NOMO-1 treated with dmso at 0.1 percent for 144 hours (cell line): Measurements from ENCODE around the gene ABCD4.
"Not testable (repeated sequence)": the region's sequence is repeated elsewhere in the genome, so short reads cannot be mapped to it uniquely, and the experiment has no call there.

Experiments used
- DNase-seq: peaks from one replicate; lab custom pipeline; 2025; ENCODE audit not compliant: unreplicated experiment; lab: John Stamatoyannopoulos, UW

ABCD4 gene

DNA sequence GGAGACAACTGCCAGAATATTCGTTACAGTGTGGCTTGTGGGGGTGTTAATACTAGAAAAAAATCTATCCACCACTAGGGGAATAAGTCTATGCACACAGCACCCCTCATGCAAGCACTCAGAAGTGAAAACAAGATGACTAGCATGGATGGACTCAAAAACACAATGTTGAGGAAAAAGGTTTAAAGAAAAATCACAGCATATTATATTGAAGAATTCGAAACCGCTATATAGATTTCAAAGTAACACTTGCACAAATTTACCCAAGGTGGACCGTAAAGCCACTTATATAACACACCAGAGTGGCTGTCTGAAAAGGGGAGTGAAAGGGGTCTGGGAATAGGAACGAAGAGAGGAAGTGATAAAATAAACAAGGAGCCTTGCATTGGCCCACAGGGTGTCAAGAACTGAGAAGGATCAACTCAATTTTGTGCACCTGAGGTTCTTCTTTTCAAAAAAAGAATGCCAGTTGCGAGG is 544 bp downstream of the ABCD4 start:
- peak; percentile 49 for DNase-seq

DNA sequence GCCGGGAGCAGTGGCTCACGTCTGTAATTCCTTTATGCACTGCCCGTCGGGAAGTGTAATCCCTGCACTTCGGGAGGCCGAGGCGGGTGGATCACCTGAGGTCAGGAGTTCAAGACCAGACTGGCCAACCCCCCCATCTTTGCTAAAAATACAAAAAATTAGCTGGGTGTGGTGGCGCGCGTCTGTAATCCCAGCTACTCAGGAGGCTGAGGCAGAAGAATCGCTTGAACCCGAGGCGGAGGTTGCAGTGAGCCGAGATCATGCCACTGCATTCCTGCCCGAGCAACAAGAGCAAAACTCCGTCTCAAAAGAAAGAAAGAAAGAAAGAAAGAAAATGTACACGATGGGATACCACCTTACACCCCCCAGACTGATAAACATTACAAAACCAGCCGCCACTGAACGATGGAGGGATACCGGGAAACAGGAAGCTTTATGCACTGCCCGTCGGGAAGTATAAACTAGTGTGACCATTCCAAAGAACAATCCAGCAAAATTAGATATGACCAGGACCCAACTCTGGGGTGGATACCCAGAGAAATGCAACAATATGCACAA is 1.1 kb downstream of the ABCD4 start:
- no peak for DNase-seq

GRCh38 chr14:74299061-74299545 is 3.6 kb downstream of the ABCD4 start:
- no peak for DNase-seq

GRCh38 chr14:74297986-74298385 is 4.7 kb downstream of the ABCD4 start:
- no peak for DNase-seq

DNA sequence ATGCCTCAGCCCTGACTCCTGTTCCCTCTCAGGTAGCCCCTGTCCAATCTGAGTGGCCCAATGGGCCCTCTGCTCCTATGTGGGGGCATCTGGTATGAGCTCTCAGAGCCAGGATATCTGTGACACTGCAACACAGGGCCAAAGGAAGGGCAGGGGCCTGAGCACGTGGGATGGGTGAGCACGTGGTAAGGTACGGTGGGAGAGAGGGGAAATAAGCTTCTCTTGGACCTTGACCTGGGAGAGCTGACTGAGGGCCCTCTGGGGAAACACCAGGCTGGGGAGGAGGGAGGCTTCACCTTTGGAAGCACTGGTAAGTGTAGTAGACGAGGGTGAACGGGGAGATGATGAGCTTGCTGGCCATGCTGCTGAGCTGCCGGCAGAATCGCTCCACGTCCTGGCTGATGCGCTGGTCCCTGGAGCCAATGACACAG is 6.7 kb downstream of the ABCD4 start:
- no peak for DNase-seq

DNA sequence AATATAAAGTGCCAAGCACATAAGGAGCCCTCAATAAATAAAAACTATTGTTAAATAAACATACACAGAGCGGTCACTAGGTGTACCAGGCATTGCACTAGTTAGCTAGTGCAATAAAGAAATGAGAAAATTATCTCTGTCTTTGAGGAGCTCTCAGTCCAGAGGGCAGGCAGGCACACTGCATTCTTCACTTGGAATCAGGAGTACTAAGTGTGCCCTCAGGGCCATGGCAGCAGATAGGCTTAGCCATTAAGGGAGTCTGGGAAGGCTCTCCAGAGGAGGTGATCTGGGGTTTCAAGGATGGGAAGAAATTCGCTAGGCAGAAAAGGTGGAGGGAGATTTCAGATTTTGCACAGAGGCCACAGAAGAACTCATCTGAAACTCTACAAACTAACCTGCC is 9.1 kb downstream of the ABCD4 start:
- no peak for DNase-seq

DNA sequence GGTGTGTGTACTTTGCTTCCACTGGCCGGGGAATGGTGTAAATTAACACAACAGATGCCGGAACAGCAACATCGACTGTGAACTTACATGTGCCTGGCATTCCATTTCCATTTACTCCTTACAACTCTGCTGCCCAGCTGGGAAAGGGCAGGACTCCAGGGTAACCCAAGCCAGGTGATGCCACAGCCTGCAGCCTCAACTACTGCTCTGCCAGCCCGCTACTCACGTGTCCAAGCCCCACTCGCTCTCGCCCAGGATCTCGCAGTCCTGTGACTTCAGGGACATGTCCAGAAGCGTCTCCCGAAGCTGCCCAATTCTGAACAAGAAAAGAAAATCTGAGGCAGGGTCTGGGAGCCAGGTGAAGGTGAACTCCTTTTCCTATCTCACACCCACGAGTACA is 10.7 kb downstream of the ABCD4 start:
- no peak for DNase-seq

DNA sequence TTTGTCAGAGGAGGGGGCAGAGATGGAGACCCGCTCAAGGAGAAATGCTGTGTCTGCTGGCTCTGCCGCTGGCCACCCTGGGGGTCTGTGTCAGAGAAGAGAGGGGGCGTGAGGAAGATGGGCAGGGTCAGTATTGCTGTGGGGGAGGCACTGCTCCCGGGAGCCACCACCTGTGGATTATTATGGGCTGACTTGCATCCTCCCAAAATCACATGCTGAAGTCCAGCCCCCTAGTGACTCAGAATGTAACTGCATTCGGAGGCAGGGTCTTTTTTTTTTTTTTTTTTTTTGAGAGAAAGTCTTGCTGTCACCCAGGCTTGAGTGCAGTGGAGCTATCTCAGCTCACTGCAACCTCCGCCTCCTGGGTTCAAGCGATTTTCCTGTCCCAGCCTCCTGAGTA is 12.3 kb downstream of the ABCD4 start:
- no peak for DNase-seq

DNA sequence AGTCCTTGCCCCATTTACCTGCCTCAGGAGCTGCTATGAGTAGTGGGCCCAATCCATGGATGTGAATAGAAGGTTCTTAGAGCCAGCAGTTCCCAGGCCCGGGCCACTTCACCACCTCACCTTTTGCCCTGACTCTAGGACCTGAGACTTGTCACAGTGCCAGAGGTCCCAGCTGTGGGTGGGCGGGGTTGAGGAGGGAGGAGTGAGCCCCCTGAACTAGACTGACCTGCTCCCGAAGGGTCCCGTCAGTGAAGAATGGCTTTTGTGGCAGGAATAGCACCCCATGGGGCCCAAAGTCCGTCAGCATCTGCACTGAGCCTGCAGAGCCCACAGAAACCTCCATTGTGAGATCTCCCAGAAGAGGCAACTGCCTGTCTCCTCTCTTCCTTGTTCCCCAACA is 12.9 kb downstream of the ABCD4 start:
- no peak for DNase-seq

DNA sequence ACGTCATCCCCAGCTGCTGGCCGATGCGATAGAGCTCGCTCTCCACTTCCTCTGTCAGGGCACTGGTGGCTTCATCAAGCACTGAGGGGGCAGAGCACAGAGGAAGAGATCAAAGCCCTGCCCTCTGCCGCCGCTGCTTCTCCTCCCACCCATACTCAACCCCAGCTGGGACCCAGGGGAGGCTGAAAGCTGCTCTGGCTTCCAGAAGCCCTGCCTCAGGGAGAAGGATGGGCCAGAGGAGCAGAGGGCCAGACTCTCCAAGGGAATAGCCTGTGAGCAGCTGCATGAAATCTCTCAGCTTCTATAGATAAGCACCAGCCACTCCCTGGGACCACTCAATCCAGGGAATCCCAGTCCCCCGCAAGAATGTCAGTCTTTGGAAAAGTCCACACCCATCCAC is 16.0 kb downstream of the ABCD4 start:
- DNase-seq: no peak

DNA sequence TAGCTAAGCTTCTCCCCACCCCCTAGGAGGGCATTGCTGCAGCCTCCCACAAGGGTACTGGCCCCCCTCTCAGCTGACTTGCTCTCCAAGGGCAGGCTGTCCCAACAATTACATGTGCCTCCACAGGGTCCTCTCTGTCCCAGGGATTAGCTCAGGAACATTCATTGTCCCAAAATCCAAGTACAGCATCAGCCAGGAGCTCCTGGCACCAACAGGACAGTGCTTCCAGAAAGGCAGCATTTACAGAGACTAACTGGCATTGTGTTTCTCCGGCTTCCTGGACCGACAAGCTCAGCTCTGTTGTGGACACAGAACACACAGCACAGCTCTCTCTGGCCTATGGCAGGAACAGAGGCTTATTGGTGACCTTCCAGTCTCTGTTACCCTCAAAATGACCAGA is 21.7 kb downstream of the ABCD4 start:
- DNase-seq: no peak

DNA sequence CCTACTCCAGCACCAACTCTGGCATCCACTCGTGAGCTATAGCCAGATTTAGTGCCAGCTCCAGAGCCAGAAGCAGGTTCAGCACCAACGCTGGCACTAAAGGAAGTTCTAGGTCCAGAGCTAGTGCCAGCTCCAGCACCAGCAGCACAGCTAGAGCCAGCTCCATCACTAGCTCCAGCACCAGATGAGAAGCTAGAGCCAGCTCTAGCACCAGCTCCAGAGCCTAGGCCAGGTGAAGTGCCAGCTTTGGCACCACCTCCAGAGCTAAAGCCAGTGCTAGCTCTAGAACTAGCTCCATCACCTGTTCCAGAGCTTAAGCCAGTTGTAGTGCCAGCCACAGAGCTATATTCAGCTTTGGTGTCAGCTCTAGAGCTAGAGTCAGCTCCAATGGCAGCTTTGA is 24.7 kb downstream of the ABCD4 start:
- no peak for DNase-seq

DNA sequence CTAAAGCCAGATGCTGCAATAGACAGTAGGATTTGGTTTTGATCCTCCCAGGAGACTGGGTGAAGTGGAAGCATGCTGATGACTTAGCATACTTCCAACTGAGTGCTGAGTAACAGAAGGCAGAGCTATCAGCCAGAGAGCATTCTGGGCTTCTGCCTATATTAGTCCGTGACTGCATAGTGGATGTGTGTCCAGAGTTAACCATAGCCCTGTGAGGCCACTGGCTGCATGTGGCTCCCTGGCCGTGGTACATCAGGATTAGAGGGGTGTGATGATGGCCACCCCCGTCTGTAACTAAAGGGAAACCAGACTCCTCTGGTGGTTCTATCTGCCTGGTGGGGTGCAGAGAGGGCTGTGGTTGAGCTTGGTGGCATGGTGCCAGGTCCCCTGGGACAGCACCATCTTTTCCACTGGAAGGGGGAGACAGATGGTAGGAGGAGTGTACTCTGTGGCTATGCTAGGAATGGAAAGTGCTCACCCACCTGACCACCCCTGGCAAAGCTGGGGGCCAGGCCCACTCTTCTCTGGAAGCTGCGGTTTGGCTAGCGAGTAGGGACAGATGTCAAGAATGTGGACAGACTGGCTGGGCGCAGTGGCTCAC is 27.4 kb downstream of the ABCD4 start:
- DNase-seq: no peak

- no peak for DNase-seq
Measured at GRCh38 chr14:74271365-74271764, 31.4 kb downstream of the ABCD4 start.

GRCh38 chr14:74270382-74271177 is 32.2 kb downstream of the ABCD4 start:
- DNase-seq: not testable (repeated sequence)

DNA sequence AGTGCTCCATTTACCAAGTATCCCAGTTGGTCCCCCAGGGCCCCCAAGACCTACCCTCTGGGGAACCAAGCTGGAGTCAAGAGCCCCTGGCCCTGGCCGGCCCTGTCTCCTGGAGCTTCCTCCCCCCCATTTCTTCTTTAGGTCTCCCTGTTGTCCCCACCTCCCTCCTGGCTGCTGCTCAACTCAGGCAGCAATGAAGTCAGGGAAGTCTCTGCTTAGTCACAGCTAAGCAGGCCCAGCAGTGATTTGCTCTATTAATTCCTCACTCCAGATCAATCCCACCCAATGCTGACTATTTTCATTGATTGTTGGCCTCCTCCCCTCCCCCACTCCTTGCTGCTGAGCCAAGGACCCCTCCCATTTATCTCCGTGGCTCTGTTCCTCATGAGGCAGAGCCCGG is 35.1 kb downstream of the ABCD4 start:
- no peak for DNase-seq

DNA sequence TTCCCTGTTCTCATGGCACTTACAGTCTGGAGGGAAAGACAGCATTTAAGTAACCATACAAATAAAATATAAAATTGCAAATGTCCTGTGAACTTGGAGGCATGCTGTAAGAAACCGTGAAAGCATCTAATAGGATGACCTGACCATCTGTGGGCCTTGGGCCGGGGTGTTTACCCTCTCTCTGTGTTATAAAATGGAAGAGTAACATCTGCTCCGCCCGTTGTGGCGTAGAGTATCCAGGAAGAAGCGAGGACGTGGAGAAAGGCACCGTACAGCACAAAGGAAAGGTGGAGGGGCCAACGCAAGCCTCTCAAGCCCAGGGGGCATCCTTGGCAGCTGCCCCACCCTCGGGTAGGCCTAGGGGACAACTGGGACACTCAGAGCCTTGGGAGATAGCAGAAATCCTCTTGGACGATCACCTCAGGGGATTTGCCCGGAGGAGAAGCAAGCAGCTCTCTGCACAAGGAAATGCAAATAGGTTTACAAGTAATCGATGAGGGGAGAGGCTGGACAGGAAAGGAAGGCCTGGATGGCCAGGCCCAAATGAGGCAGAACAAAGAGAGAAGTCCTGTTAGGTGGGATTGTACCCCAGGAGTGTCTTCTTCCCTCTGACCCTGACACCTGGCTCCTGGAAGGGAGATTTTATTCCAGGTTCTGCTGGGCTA is 37.3 kb downstream of the ABCD4 start:
- DNase-seq: no peak

DNA sequence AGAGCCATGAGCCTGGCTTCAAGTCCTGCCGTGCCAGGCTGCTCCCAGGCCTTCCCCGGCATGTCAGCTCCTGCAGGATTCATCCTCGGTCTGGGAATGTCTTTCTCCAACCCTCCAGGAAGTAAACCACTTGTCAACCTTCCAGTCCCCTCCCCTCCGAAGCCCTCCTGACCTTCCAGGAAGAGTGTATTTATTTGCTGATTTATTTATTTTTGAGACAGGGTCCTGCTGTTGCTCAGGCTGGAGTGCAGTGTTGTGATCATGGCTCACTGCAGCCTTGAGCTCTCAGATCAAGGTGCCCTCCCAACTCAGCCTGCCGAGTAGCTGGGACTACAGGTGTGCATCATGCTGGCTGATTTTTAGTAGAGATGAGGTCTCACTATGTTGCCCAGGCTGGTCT is 38.8 kb downstream of the ABCD4 start:
- DNase-seq: no peak

DNA sequence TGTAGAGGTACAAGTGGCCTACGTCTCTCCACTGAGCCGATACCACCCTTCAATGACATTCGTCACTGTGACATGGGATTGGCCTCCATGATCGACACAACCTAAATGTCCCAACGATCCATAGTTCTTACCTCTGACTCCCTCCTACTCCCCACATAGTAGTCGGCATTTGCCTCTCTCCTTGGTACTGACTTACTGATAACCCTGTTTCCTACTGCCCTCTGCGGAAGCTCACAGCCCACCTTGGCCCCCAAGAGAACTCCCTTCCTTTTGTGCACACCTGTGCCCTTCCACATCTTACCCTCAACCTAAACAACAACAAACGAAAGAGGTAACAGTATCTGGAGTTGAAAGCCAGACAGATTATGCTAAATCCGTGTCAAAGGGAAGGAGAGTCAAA is 39.6 kb downstream of the ABCD4 start:
- DNase-seq: no peak

GRCh38 chr14:74262076-74262475 is 40.7 kb downstream of the ABCD4 start:
- no peak for DNase-seq

GRCh38 chr14:74261288-74261687 is 41.4 kb downstream of the ABCD4 start:
- no peak for DNase-seq
